Skeletal muscle satellite cell (primary cell): ENCODE data around the gene STRN4.

Experiments
- H3K27me3 ChIP-seq: 2 replicates; pipeline ENCODE4 v1.7.0; 2013; ENCODE audit warnings: low read length; ENCODE audit not compliant: control insufficient read depth, insufficient read depth
- H3K36me3 ChIP-seq: 2 replicates; pipeline ENCODE4 v1.7.0; 2013; ENCODE audit warnings: mild to moderate bottlenecking, control low read depth, low read length; ENCODE audit not compliant: insufficient read depth
- H3K4me1 ChIP-seq: 2 replicates; pipeline ENCODE4 v1.7.0; 2013; ENCODE audit warnings: low read length; ENCODE audit not compliant: control insufficient read depth, insufficient read depth
- H3K4me2 ChIP-seq: 2 replicates; pipeline ENCODE4 v1.7.0; 2013; ENCODE audit warnings: mild to moderate bottlenecking, low read length
- H3K4me3 ChIP-seq: 2 replicates; pipeline ENCODE4 v1.7.0; 2013; ENCODE audit warnings: low read length
- H3K9ac ChIP-seq: 2 replicates; pipeline ENCODE4 v1.7.0; 2013; ENCODE audit warnings: mild to moderate bottlenecking, low read depth, low read length, moderate library complexity
- H3K9me3 ChIP-seq: replicated peaks from 2 replicates; pipeline ENCODE4 v1.7.0; 2013; ENCODE audit warnings: mild to moderate bottlenecking, control low read depth, low read length

STRN4 gene

GRCh38 chr19:46719629-46720502, 26.4 kb downstream of the STRN4 start:
- H3K4me2 ChIP-seq: no peak overlapping the region
- H3K27me3 ChIP-seq: no peaks in the 10 kb centered on the region
- H3K4me3 ChIP-seq: no peak overlapping the region
- H3K4me1 ChIP-seq: peaks cover 19% of the 10 kb centered on the region
- H3K9ac ChIP-seq: no peak overlapping the region
- no peaks in the 10 kb centered on the region for H3K9me3 ChIP-seq
- peaks cover 57% of the 10 kb centered on the region for H3K36me3 ChIP-seq

- Histone ChIP-seq H3K4me2 (no peak overlapping the region), H3K9ac (no peak overlapping the region), H3K9me3 (no peaks in the 10 kb centered on the region), H3K36me3 (peaks cover 50% of the 10 kb centered on the region), H3K4me1 (peaks cover 22% of the 10 kb centered on the region), H3K27me3 (no peaks in the 10 kb centered on the region), H3K4me3 (no peak overlapping the region)
Measured at GRCh38 chr19:46718934-46719622, 27.2 kb downstream of the STRN4 start.

GRCh38 chr19:46718157-46718933, 27.9 kb downstream of the STRN4 start:
- no peak overlapping the region for H3K4me3 ChIP-seq
- H3K4me1 ChIP-seq: peaks cover 19% of the 10 kb centered on the region

DNA sequence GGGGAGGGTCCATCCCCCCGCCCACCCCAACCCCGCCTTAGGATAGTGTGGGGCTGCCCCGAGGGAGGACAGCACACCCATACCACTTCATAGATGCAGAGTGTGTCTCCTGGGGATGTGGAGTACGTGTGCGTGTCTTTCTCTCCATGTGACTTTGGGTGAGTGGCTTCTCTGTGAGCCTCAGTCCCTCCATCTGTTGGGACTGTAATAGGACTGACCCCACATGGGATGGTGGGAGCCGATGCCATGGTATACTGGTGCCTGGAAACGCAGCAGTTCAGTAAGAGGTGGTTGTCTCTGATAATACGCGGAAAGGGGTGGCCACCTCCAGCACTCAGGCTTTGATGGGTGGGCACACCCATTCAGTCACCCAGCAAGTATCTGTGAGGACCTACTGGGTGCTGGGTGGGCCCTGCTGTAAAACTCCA, 28.5 kb downstream of the STRN4 start:
- no peaks in the 10 kb centered on the region for H3K27me3 ChIP-seq
- H3K4me1 ChIP-seq: peaks cover 19% of the 10 kb centered on the region
- peaks cover 38% of the 10 kb centered on the region for H3K36me3 ChIP-seq
- H3K4me3 ChIP-seq: peak overlapping the region; percentile 92
- H3K9ac ChIP-seq: peak overlapping the region; percentile 94
- H3K4me2 ChIP-seq: peak overlapping the region; percentile 100
- H3K9me3 ChIP-seq: no peaks in the 10 kb centered on the region

More at GRCh38 chr19:46718157-46718933, 27.9 kb downstream of the STRN4 start:
- peaks cover 44% of the 10 kb centered on the region for H3K36me3 ChIP-seq
- H3K9ac ChIP-seq: no peak overlapping the region
- H3K9me3 ChIP-seq: no peaks in the 10 kb centered on the region
- no peaks in the 10 kb centered on the region for H3K27me3 ChIP-seq
- H3K4me2 ChIP-seq: no peak overlapping the region

- H3K9me3 ChIP-seq: no peaks in the 10 kb centered on the region
- H3K9ac ChIP-seq: peak within 1 kb of the TSS; percentile 94
- no peaks in the 10 kb centered on the region for H3K27me3 ChIP-seq
- peaks cover 32% of the 10 kb centered on the region for H3K36me3 ChIP-seq
- peak within 1 kb of the TSS; percentile 92 for H3K4me3 ChIP-seq
- peaks cover 19% of the 10 kb centered on the region for H3K4me1 ChIP-seq
- H3K4me2 ChIP-seq: peak within 1 kb of the TSS; percentile 100
Measured at GRCh38 chr19:46717034-46717715, 29.1 kb downstream of the STRN4 start, which contains the start of gene PRKD2. PRKD2 (minus strand) TSS chr19:46717114; CDS start chr19:46716370, 744 bp downstream.

DNA sequence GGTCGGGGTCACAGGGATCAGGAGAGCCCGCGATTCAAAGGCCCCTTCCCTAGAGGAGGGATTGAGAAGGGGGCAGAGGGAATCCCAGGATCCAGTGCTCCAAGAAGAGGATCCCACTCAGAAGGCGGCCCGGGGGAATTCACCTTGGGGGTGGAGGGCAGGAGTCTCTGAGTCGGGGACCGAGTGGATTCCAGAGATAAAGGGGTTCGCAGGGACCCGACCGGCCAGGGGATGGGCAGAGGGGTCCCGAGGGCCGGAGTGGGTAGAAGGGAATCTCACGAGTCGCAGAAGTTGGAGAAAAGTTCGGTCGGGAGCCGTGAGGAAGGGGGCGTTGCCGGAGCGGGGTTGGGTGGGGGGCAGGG, 29.6 kb downstream of the STRN4 start:
- Histone ChIP-seq H3K4me3 (peak overlapping the region; percentile 92), H3K4me2 (peak overlapping the region; percentile 100), H3K36me3 (peaks cover 27% of the 10 kb centered on the region), H3K9me3 (no peaks in the 10 kb centered on the region), H3K27me3 (no peaks in the 10 kb centered on the region), H3K4me1 (peaks cover 19% of the 10 kb centered on the region), H3K9ac (peak overlapping the region; percentile 94)

GRCh38 chr19:46715975-46716671, 30.1 kb downstream of the STRN4 start:
- Histone ChIP-seq H3K9me3 (no peaks in the 10 kb centered on the region), H3K36me3 (peaks cover 23% of the 10 kb centered on the region), H3K9ac (peak overlapping the region; percentile 94), H3K4me1 (peaks cover 19% of the 10 kb centered on the region), H3K4me2 (peak overlapping the region; percentile 100), H3K27me3 (no peaks in the 10 kb centered on the region), H3K4me3 (peak overlapping the region; percentile 92)

DNA sequence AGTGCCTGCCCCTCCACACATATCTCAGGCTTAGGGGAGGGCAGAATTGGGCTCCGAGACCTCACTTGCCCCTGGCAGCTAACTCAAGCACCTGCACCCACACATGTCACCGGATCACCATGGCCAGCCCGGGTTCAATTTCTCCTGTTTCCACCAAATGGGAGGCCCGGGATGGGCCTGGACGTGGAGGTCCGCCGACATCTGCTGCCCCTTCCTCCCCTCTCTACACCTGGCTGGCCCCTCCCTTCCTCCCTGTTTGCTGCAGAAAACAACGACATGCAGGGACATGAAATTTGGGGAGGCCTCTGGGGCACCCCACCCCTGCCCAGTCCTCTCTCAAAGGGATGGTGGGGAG, 30.7 kb downstream of the STRN4 start:
- Histone ChIP-seq H3K36me3 (peaks cover 21% of the 10 kb centered on the region), H3K9ac (peak overlapping the region; percentile 94), H3K4me3 (peak overlapping the region; percentile 92), H3K4me1 (peaks cover 19% of the 10 kb centered on the region), H3K27me3 (no peaks in the 10 kb centered on the region), H3K9me3 (no peaks in the 10 kb centered on the region), H3K4me2 (peak overlapping the region; percentile 100)

DNA sequence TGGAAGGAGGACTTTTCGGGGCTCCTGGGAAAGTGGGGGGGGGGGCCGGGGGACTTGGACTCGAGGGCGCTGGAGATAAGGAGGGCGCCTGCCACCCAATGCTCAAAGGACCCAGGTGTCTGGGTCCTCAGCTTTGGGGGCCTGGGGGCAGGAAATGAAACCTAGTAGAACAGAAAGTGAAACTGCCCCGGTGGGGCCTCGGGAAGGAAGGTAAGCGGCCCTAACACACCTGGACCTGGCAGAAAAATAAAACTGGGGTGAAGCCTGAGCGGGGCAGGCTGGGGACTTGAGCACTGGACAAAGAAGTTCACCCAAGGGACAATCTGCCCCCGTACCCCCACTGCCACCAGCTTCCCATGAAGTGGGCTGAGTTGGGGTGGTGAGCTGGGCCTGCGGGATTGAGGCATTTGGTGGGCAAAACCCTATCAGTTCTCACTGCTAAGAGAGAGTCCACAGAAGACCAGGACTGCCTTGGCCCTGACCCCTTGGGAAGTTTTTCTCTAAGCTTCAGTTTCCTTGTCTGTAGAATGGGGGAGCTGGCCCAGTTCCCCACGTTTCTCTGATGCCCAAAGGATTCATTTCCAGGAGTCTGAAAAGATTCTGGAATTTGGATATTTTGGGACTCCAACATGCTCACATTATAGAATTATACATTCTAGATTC, 31.7 kb downstream of the STRN4 start:
- Histone ChIP-seq H3K9ac (peak overlapping the region; percentile 94), H3K9me3 (no peaks in the 10 kb centered on the region), H3K4me3 (peak overlapping the region; percentile 73), H3K4me2 (peak overlapping the region; percentile 100), H3K27me3 (no peaks in the 10 kb centered on the region), H3K36me3 (peaks cover 16% of the 10 kb centered on the region), H3K4me1 (peaks cover 19% of the 10 kb centered on the region)

GRCh38 chr19:46713781-46714443, 32.3 kb downstream of the STRN4 start:
- H3K4me2 ChIP-seq: peak overlapping the region; percentile 100
- H3K9ac ChIP-seq: peak overlapping the region; percentile 94
- H3K4me1 ChIP-seq: peaks cover 19% of the 10 kb centered on the region

More at GRCh38 chr19:46713781-46714443, 32.3 kb downstream of the STRN4 start:
- Histone ChIP-seq H3K36me3 (peaks cover 11% of the 10 kb centered on the region), H3K27me3 (no peaks in the 10 kb centered on the region), H3K9me3 (no peaks in the 10 kb centered on the region), H3K4me3 (peak overlapping the region; percentile 73)
